ENCODE data around the gene ATAD5. TPM values are rescaled to one million over a fixed set of nuclear protein-coding genes. Genes with fewer than 3 reads are reported as not detected.

ATAD5 gene
- total RNA-seq, 4 donors from 2014 or later: 1.1 to 1.6 (median 1.3) TPM

GRCh38 chr17:30921544-30922196, 89.9 kb downstream of the ATAD5 start, which contains the start of gene ADAP2:
Gene ADAP2 (plus strand): TSS chr17:30921945. CDS start chr17:30922015, 70 bp downstream.
- H3K9me3 ChIP-seq: no peaks in the 10 kb centered on the region
- H3K27ac ChIP-seq: peak within 1 kb of the TSS in 2 of 3 donors; percentile 2 to 28
- 10 to 25% methylated on average over 6 to 8 of the region's 60 CpGs for WGBS, 2 donors
- peaks cover 8 to 11% of the 10 kb centered on the region in 2 donors for H3K4me1 ChIP-seq
- H3K4me3 ChIP-seq (replicated peaks in 1 of 3): peak within 1 kb of the TSS; percentile 1 to 62 (median 34)
- intact Hi-C loops (cut with DNase I): no loop called here
- H3K27me3 ChIP-seq: no peaks in the 10 kb centered on the region
- H3K36me3 ChIP-seq: no peaks in the 10 kb centered on the region
- TF ChIP-seq CTCF (IDR thresholded peaks at IDR 0.05) (no peak), POLR2A (IDR thresholded peaks at IDR 0.05) (no peak)
- DNase-seq: peak; percentile 62 to 64

GRCh38 chr17:30922235-30923030, 90.7 kb downstream of the ATAD5 start:
- peak overlapping the region in 2 of 3 donors; percentile 2 to 28 for H3K27ac ChIP-seq

GRCh38 chr17:30924341-30924740, 92.6 kb downstream of the ATAD5 start:
- WGBS, 2 donors: 69 to 81% methylated on average over 2 of the region's 2 CpGs
- Histone ChIP-seq H3K9me3 (no peaks in the 10 kb centered on the region), H3K36me3 (no peaks in the 10 kb centered on the region), H3K27ac (no peak overlapping the region), H3K27me3 (no peaks in the 10 kb centered on the region), H3K4me3 (replicated peaks in 1 of 3) (no peak overlapping the region), H3K4me1 (peaks cover 8 to 11% of the 10 kb centered on the region in 2 donors)
- intact Hi-C loops (cut with DNase I): no loop called here
- TF ChIP-seq POLR2A (IDR thresholded peaks at IDR 0.05): no peak
- TF ChIP-seq CTCF (IDR thresholded peaks at IDR 0.05): no peak
- no peak for DNase-seq

More at GRCh38 chr17:30922235-30923030, 90.7 kb downstream of the ATAD5 start:
- 12 to 15% methylated on average over 8 to 11 of the region's 66 CpGs for WGBS, 2 donors
- Histone ChIP-seq H3K9me3 (no peaks in the 10 kb centered on the region), H3K36me3 (no peaks in the 10 kb centered on the region), H3K27me3 (no peaks in the 10 kb centered on the region), H3K4me1 (peaks cover 8 to 11% of the 10 kb centered on the region in 2 donors), H3K4me3 (replicated peaks in 1 of 3) (peak overlapping the region; percentile 1 to 62 (median 34))
- peak; percentile 13 to 17 for DNase-seq
- TF ChIP-seq POLR2A (IDR thresholded peaks at IDR 0.05): no peak
- TF ChIP-seq CTCF (IDR thresholded peaks at IDR 0.05): no peak
- intact Hi-C loops (cut with DNase I): no loop called here

GRCh38 chr17:30926516-30926915, 94.8 kb downstream of the ATAD5 start:
- H3K27ac ChIP-seq: no peak overlapping the region
- no peaks in the 10 kb centered on the region for H3K27me3 ChIP-seq
- no peaks in the 10 kb centered on the region for H3K9me3 ChIP-seq
- H3K4me1 ChIP-seq: peaks cover 8 to 11% of the 10 kb centered on the region in 2 donors
- intact Hi-C loops (cut with DNase I): no loop called here
- no peak overlapping the region for H3K4me3 ChIP-seq (replicated peaks in 1 of 3)
- WGBS, 2 donors: 85 to 88% methylated on average over 6 of the region's 6 CpGs
- H3K36me3 ChIP-seq: no peaks in the 10 kb centered on the region
- no peak for DNase-seq
- TF ChIP-seq POLR2A (IDR thresholded peaks at IDR 0.05) (no peak), CTCF (IDR thresholded peaks at IDR 0.05) (no peak)

- H3K27ac ChIP-seq: no peak overlapping the region
- intact Hi-C loops (cut with DNase I): no loop called here
- 92 to 93% methylated on average over 5 of the region's 5 CpGs for WGBS, 2 donors
- H3K27me3 ChIP-seq: no peaks in the 10 kb centered on the region
- no peaks in the 10 kb centered on the region for H3K9me3 ChIP-seq
- H3K4me1 ChIP-seq: peaks cover under 1 to 1% of the 10 kb centered on the region in 2 donors
- H3K36me3 ChIP-seq: no peaks in the 10 kb centered on the region
- no peak for TF ChIP-seq CTCF (IDR thresholded peaks at IDR 0.05)
- TF ChIP-seq POLR2A (IDR thresholded peaks at IDR 0.05): no peak
- no peak for DNase-seq
- no peak overlapping the region for H3K4me3 ChIP-seq (replicated peaks in 1 of 3)
Measured at GRCh38 chr17:30927756-30928155, 96.0 kb downstream of the ATAD5 start.
